GM19025 (cell line): Measurements from ENCODE around the gene SPDYE3.
"Not testable (repeated sequence)": the region's sequence is repeated elsewhere in the genome, so short reads cannot be mapped to it uniquely, and the experiment has no call there.

Experiments used
- ATAC-seq: cut with Tn5 transposase; IDR thresholded peaks from one replicate; pipeline ENCODE4 v1.9.1; 2021; ENCODE audit warnings: mild to moderate bottlenecking, low read depth, moderate library complexity; ENCODE audit not compliant: unreplicated experiment

SPDYE3 gene

DNA sequence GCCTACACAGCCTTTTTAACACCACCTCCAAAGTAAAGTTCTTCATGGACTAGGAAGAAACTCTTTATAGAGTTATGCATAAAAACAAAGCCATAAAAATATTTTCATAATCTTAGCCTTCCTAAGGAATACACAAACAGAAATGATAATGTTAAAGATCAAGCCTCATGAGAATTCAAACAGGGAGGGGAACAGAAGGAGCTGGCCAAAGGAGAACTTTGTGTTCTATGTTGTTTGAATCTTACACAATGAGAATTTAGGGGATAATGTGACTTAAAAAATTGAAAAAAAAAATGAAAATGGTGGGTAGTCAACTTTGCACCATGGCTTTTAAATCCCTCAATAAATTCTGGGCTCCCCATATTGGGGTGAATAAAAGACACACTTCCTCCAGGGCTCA lies 41.3 kb downstream of the SPDYE3 start:
- ATAC-seq, result no peak

- no peak for ATAC-seq
Observed at GRCh38 chr7:100349757-100350156, 42.3 kb downstream of the SPDYE3 start.

DNA sequence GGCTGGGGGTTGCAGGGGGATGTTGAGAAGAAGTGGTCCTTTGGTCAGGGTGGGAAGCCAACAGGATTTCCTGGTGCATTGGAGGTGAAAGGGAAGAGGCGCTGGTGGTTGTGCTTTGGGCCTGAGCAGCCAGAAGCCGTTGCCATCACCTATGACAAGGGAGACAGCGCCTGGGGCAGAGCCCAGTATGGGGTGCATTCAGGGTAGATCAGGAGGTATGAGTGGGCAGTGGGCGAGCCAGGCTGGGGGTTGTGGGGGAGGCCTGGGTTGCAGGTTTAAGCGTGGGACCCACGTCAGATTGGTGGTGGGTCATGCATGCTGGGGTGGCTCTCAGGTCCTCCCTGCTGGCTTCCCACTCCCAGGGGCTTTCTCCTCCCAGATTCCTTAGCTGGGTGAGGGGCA lies 44.2 kb downstream of the SPDYE3 start:
- ATAC-seq, result no peak

- not testable (repeated sequence) for ATAC-seq
Observed at GRCh38 chr7:100352230-100352781, 44.8 kb downstream of the SPDYE3 start.

DNA sequence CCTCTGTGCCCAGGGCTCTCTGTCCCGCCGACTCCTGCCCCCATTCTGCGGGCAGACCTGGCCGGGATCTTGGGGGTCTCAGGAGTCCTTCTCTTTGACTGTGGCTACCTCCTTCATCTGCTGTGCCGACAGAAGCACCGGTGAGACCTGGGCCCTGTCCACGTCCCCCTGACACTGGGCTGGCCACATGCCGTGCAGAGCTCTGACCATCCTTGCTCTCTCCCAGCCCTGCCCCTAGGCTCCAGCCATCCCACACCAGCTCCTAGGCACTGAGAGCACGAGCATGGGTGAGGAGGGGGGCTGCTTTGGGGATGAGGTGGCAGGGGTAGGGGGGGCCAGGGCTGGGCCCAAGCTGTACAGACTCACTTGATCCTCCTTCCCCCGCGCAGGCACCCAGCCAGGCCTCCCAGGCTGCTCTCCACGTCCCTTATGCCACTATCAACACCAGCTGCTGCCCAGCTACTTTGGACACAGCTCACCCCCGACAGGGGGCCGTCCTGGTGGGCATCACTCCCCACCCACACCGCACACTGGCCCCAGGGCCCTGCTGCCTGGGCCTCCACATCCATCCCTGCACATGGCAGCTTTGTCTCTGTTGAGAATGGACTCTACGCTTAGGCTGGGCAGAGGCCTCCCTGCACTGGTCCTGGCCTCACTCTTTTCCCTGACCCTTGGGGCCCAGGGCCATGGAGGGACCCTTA lies 45.6 kb downstream of the SPDYE3 start:
- no peak for ATAC-seq

DNA sequence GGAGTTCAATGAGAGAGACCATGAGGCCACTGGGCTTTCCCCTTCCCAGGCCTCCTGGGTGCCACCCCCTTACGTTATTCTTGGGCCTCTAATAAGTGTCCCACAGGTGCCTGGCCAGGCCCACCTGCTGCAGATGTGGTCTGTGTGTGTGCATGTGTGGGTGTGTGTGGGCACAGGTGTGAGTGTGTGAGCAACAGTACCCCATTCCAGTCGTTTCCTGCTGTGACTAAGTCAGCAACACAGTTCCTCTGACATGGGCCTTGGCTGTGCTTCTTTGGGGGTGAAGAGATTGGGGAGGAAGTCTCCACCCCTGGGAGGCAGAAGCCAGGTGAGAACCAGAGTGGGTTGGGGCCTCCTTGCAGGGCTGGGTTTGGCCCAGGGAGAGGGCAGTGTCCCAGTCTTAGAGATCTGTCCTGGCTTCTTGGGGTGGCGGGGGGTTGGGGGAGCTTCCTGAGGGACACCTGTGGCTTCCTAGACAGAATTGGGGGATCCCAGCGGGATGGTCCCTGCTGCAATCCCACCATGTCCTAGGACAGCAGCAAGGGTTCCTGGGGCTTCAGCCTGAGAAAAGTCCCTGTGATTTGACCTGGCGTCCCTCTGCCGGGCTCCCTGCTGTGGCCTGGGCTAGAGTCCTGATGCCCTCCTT lies 46.3 kb downstream of the SPDYE3 start:
- ATAC-seq, result no peak

- no peak for ATAC-seq
Observed at GRCh38 chr7:100356416-100357068, 49.0 kb downstream of the SPDYE3 start.

DNA sequence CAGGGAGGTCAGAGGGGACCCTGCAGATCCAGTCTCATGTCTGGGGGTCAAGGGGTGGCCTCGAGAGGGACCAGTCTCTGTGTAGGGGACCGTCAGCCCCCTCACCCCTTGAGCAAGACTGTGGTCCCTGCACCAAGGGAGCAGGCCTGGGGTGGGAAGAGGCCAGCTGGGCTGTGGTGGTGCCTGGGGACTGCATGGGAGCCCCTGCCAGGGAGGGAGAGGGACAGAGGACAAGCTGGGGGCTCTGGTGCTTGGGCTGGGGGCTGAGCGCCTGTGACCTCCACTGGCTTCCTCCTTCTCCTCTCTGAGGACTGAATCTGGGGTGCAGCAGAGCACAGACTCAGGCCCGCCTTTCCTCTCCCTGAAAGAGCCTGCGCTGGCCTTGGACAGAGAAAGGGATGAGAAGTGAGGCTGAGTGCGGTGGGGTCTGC lies 49.6 kb downstream of the SPDYE3 start:
- no peak for ATAC-seq

DNA sequence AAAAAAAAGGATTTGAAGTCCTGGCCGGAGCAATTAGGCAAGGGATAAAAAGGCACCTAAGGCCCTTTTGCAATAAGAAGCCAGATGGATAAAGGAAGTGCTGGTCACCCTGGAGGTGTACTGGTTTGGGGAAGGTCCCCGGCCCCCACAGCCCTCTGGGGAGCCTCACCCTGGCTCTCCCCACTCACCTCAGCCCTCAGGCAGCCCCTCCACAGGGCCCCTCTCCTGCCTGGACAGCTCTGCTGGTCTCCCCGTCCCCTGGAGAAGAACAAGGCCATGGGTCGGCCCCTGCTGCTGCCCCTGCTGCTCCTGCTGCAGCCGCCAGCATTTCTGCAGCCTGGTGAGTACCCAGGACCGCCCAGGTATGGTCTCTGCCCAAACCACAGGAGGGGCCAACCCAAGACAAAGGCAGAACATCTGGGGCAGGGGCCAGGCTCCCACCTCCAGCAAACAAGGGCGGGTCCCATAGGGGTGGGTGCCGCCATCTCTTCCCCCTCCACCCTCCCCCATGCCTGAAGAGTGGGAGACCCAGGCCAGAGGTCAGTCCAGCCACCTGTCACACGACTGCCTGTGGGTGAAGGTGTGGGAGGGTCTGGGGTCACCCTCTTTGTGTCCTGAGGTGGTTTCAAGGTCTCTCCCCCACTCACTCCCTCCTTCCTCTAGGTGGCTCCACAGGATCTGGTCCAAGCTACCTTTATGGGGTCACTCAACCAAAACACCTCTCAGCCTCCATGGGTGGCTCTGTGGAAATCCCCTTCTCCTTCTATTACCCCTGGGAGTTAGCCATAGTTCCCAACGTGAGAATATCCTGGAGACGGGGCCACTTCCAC lies 50.7 kb downstream of the SPDYE3 start, which contains the start of gene PILRB:
Gene PILRB, plus strand, starts transcription at position 91 of the 830 bp plus-strand sequence. Its CDS starts 186 bp downstream, at position 277.
- ATAC-seq, result no peak

GRCh38 chr7:100358857-100359212 lies 51.3 kb downstream of the SPDYE3 start:
- ATAC-seq, result no peak

DNA sequence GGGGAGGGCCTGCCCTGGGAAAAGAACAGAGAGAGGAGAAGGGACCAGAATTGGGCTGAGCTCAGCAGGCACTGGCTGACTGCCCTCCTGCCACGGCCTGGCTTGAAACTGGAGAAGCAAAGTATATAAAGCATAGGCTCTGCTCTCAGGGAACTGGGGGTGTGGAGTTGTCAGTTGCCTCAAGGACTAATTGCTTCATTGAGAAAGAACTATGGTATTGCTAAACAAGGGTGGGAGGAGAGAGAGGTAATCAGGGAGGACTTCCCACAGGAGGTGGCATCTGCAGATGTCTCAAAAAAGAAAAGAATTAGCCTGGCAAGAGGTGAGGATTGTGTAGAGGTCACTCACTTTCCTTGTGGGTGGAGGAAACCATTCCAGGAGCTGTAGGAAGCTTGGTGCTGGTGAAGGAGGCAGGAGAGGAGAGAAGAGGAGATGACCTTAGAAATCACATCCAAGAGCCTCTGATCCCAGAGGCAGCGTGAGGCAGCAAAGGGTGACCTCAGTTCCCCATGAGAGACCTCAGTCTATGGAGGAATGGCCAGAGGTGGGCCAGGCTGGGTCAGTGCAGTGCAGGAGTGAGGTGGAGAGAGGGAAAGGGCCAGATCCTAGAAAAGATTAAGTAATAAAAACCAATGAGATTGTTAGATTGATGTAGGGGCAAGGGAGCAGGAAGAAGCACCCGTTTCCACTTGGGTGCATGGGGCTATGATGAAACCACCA lies 52.8 kb downstream of the SPDYE3 start:
- ATAC-seq, result no peak

DNA sequence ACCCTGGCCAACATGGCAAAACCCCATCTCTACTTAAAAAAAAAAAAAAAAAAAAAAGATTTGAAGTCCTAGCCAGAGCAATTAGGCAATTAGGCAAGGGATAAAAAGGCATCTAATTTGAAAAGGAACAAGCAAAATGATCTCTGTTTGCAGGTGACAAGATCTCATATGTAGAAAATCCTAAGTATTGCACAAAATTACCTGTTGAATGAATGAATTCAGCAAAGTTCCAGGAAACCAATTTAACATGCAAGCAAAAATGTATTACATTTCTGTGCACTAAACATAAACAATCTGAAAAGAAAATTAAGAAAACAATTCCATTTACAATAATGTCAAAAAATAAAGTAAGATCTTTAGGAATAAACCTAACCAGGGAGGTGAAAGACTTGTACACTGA lies 55.6 kb downstream of the SPDYE3 start:
- ATAC-seq, result no peak

DNA sequence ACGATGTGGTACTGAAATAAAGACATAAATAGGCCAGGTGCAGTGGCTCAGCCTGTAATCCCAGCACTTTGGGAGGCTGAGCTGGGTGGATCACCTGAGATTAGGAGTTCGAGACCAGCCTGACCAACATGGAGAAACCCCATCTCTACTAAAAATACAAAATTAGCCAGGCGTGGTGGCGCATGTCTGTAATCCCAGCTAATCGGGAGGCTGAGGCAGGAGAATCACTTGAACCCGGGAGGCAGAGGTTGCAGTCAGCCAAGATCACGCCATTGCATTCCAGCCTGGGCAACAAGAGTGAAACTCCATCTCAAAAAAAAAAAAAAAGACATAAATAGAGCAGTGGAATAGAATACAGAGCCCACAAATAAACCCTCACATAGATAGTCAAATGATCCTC lies 56.3 kb downstream of the SPDYE3 start:
- not testable (repeated sequence) for ATAC-seq

GRCh38 chr7:100364480-100364879 lies 57.0 kb downstream of the SPDYE3 start:
- ATAC-seq, result no peak

GRCh38 chr7:100365998-100366367 lies 58.5 kb downstream of the SPDYE3 start:
- not testable (repeated sequence) for ATAC-seq

DNA sequence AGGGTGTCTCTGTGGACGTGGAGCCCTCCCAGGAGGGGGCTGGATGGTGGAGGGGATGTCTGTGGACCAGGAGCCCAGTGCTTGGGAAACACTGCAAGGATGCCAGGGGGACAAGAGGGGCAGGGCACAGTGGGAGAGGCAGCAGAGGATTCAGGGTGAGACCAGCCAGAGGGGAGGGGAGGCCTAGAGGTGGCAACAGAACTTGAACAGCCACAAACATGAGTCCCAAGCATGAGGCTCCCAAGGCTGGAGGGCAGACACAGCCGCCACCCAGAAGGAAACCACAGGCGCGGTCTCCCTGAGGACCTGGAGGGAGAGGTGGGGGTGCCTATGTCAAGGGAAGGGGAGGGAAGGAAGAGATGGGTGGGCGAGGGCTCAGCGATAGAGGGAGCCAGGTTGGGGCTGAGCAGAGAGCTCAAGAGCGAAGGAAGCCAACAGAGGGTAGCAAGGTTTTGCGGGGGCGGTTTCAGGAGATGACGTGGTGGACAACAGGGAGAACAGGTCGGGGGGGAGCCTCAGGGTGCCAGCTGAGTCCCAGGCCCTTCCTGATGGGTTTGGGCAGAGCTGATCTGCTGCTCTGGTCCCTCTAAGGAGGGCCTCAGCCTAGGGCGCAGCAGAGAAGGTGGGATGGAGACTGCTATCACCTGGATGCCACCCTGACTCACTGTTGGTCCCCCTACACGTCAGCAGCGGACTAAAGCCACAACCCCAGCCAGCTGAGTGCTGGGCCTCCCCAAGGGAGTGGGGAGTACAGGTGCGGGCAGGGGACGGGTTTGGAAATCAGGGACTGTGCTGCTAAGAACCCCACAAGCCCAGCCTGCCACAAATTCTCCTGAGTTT lies 59.1 kb downstream of the SPDYE3 start:
- no peak for ATAC-seq

DNA sequence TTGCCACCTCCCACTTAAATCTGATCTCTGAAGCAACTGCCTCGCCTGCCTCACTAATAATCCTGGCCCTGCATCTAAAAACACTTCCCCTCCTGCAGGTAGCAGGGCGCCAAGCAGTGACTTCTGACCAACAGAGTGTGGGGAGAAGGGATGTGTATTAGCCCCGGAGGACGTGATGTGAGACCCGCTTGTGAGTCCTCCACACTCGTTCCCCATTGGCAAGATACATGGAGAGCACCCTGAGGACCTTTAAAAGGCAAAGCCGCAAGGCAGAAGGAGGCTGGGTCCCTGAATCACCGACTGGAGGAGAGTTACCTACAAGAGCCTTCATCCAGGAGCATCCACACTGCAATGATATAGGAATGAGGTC lies 59.7 kb downstream of the SPDYE3 start:
- no peak for ATAC-seq

DNA sequence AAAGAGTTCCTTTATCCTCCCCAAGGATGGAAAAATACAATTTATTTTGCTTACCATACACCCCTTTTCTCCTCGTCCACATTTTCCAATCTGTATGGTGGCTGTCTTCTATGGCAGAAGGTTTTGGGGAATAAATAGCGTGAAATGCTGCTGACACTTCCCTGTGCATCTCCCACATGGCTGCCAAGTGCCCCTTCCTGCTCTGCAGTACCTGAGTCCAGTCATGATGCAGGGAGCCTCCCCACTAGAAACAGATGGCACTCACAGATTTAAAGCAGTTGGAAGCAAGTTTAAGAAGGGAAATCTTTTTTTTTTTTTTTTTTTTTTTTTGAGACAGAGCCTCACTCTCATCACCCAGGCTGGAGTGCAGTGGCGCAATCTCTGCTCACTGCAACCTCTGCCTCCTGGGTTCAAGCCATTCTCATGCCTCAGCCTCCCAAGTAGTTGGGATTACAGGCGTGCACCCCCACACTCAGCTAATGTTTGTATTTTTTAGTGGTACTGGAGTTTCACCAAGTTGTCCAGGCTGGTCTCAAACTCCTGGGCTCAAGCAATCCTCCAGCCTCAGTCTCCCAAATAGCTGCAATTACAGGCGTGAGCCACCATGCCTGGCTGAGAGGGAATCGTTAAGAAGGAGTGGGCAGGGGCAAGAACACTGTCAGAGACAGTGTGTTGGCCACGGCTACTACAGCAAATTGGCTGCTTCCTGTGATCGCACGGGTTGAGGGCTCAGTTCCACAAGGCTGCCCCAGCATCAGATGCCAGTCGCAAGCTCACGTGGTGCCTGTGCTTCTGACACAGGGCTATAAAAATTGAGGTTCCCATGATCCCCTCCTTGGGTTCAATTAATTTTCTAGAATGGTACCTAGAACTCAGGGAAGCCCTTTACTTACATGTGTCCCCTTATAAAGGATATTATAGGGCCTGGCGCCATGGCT lies 60.4 kb downstream of the SPDYE3 start:
- ATAC-seq, result no peak
